Muscle layer of colon (tissue), 2 donors: ENCODE measurements around the gene ABHD15.
A peak's percentile ranks its signal among the peaks of the same experiment; 100 is the strongest.

Experiments
- H3K27ac ChIP-seq: one replicate; pipeline ENCODE4 v1.7.0; 2013; ENCODE audit warnings: low read depth, mild to moderate bottlenecking, low read length, moderate library complexity
- H3K27me3 ChIP-seq, 2 donors: one replicate each; pipeline ENCODE4 v1.7.0; 2013; ENCODE audit warnings: low read length in 2 of 2, mild to moderate bottlenecking in 2 of 2; ENCODE audit not compliant: insufficient read depth in 2 of 2, control insufficient read depth in 1 of 2
- H3K36me3 ChIP-seq: one replicate; pipeline ENCODE4 v1.7.0; 2013; ENCODE audit warnings: mild to moderate bottlenecking, low read length; ENCODE audit not compliant: insufficient read depth
- H3K4me1 ChIP-seq: one replicate; pipeline ENCODE4 v1.7.0; 2013; ENCODE audit warnings: mild to moderate bottlenecking, low read length; ENCODE audit not compliant: insufficient read depth
- H3K4me3 ChIP-seq, 2 donors: one replicate each; pipeline ENCODE4 v1.7.0; 2013; ENCODE audit warnings: low read length in 2 of 2, low read depth in 1 of 2, mild to moderate bottlenecking in 1 of 2, moderate library complexity in 1 of 2
- H3K9ac ChIP-seq: one replicate; pipeline ENCODE4 v1.7.0; 2013; ENCODE audit warnings: low read length
- H3K9me3 ChIP-seq: one replicate; pipeline ENCODE4 v1.7.0; 2013; ENCODE audit warnings: mild to moderate bottlenecking, low read length
- donor health status: abdominal sarcoma.
- donor health status: Adenocarcinoma of cecum.

The ABHD15 gene

GRCh38 chr17:29593591-29594518, 27.0 kb upstream of the ABHD15 start:
- peaks cover 38% of the 10 kb centered on the region for H3K4me1 ChIP-seq
- no peak overlapping the region for H3K9ac ChIP-seq
- H3K27ac ChIP-seq = no peak overlapping the region
- H3K27me3 ChIP-seq = no peaks in the 10 kb centered on the region
- peak overlapping the region; percentile 60 to 63 for H3K4me3 ChIP-seq
- H3K9me3 ChIP-seq = no peaks in the 10 kb centered on the region
- H3K36me3 ChIP-seq = no peaks in the 10 kb centered on the region

GRCh38 chr17:29592850-29593551, 26.2 kb upstream of the ABHD15 start, which contains the start of gene ANKRD13B:
TSS of gene ANKRD13B (plus strand) at chr17:29593132. CDS start at chr17:29593622, 490 bp downstream.
- no peaks in the 10 kb centered on the region for H3K9me3 ChIP-seq
- peaks cover 44% of the 10 kb centered on the region for H3K4me1 ChIP-seq
- H3K4me3 ChIP-seq = peak within 1 kb of the TSS; percentile 60 to 68
- H3K9ac ChIP-seq = no peak within 1 kb of the TSS
- H3K27ac ChIP-seq = peak within 1 kb of the TSS; percentile 71
- no peaks in the 10 kb centered on the region for H3K27me3 ChIP-seq
- no peaks in the 10 kb centered on the region for H3K36me3 ChIP-seq

- no peaks in the 10 kb centered on the region for H3K36me3 ChIP-seq
- peak overlapping the region; percentile 71 for H3K27ac ChIP-seq
- no peaks in the 10 kb centered on the region for H3K9me3 ChIP-seq
- H3K4me1 ChIP-seq = peaks cover 54% of the 10 kb centered on the region
- no peaks in the 10 kb centered on the region for H3K27me3 ChIP-seq
- H3K9ac ChIP-seq = no peak overlapping the region
- H3K4me3 ChIP-seq = peak overlapping the region; percentile 25 to 68
Observed at GRCh38 chr17:29591737-29592608, 25.1 kb upstream of the ABHD15 start.

GRCh38 chr17:29591146-29591736, 24.4 kb upstream of the ABHD15 start:
- Histone ChIP-seq H3K27me3 (no peaks in the 10 kb centered on the region), H3K27ac (peak overlapping the region; percentile 71), H3K36me3 (no peaks in the 10 kb centered on the region), H3K9ac (no peak overlapping the region), H3K4me1 (peaks cover 60% of the 10 kb centered on the region), H3K9me3 (no peaks in the 10 kb centered on the region), H3K4me3 (peak overlapping the region; percentile 25 to 68)

- Histone ChIP-seq H3K27me3 (no peaks in the 10 kb centered on the region), H3K9me3 (no peaks in the 10 kb centered on the region), H3K9ac (no peak overlapping the region), H3K36me3 (no peaks in the 10 kb centered on the region), H3K4me3 (peak overlapping the region; percentile 68 to 70), H3K27ac (peak overlapping the region; percentile 71), H3K4me1 (peaks cover 60% of the 10 kb centered on the region)
Observed at GRCh38 chr17:29590411-29591145, 23.7 kb upstream of the ABHD15 start.

- Histone ChIP-seq H3K27ac (peak within 1 kb of the TSS; percentile 96), H3K9me3 (no peaks in the 10 kb centered on the region), H3K27me3 (no peaks in the 10 kb centered on the region), H3K9ac (peak within 1 kb of the TSS; percentile 60), H3K4me3 (peak within 1 kb of the TSS; percentile 73 to 84), H3K36me3 (no peaks in the 10 kb centered on the region), H3K4me1 (peaks cover 67% of the 10 kb centered on the region)
Observed at GRCh38 chr17:29589524-29590410, 22.9 kb upstream of the ABHD15 start, which contains the start of gene GIT1. TSS of gene GIT1 (minus strand) at chr17:29589648. CDS start at chr17:29589378, 270 bp downstream.

GRCh38 chr17:29588562-29589411, 21.9 kb upstream of the ABHD15 start:
- Histone ChIP-seq H3K4me3 (peak overlapping the region; percentile 73 to 84), H3K4me1 (peaks cover 66% of the 10 kb centered on the region), H3K27me3 (no peaks in the 10 kb centered on the region), H3K9ac (peak overlapping the region; percentile 60), H3K36me3 (no peaks in the 10 kb centered on the region), H3K27ac (peak overlapping the region; percentile 96), H3K9me3 (no peaks in the 10 kb centered on the region)

- H3K36me3 ChIP-seq = peaks cover 2% of the 10 kb centered on the region
- H3K4me1 ChIP-seq = peaks cover 66% of the 10 kb centered on the region
- H3K27ac ChIP-seq = peak overlapping the region; percentile 96
- peak overlapping the region; percentile 73 to 84 for H3K4me3 ChIP-seq
- no peaks in the 10 kb centered on the region for H3K9me3 ChIP-seq
- peak overlapping the region; percentile 60 for H3K9ac ChIP-seq
- no peaks in the 10 kb centered on the region for H3K27me3 ChIP-seq
Observed at GRCh38 chr17:29588017-29588561, 21.3 kb upstream of the ABHD15 start.

GRCh38 chr17:29587591-29587990, 20.8 kb upstream of the ABHD15 start:
- Histone ChIP-seq H3K27me3 (no peaks in the 10 kb centered on the region), H3K4me3 (peak overlapping the region; percentile 73 to 84), H3K36me3 (peaks cover 7% of the 10 kb centered on the region), H3K27ac (peak overlapping the region; percentile 96), H3K9ac (peak overlapping the region; percentile 7), H3K4me1 (peaks cover 64% of the 10 kb centered on the region), H3K9me3 (no peaks in the 10 kb centered on the region)
